NCI-H2029 treated with DMSO at 0.1 percent for 48 hours (cell line): ENCODE measurements around the gene SLC18A3.

Source experiments
- DNase-seq: peaks from one replicate; lab custom pipeline; 2025; lab: John Stamatoyannopoulos, UW

Gene SLC18A3

DNA sequence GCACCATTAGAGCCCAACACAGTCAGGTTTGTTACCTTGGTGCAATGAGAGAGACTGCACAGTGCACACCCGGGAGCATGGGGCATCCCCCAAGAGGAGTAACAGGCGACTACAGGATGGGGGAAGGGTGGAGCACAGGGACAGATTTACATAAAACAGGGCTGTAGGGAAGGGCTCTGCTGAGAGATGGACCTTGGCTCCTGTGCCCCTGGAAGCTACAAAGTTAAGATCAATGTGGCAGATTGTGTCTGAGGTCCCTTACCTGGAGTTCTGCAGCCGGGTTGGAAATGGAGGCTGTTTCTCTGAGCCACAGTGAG, 13.7 kb upstream of the SLC18A3 start:
- DNase-seq, result no peak

DNA sequence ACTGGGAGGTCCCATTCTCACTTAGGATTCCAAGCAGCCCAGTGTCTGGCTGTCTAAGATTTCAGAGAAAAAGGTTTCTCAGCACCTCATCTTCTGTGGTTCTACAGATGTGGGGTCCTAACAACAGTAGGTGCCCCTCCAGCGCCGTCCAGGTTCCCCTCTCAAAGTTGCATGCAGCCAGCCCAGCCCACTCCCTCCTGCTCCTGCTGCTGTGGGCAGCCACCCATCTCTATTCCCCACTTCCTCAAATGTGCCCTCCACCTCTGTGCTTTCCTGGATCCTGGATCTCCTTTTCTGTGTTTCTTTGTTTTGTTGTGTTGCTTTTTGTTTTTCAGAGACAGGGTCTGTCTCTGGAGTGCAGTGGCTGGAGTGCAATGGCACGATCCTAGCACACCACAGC, 13.3 kb upstream of the SLC18A3 start:
- DNase-seq, result no peak

DNA sequence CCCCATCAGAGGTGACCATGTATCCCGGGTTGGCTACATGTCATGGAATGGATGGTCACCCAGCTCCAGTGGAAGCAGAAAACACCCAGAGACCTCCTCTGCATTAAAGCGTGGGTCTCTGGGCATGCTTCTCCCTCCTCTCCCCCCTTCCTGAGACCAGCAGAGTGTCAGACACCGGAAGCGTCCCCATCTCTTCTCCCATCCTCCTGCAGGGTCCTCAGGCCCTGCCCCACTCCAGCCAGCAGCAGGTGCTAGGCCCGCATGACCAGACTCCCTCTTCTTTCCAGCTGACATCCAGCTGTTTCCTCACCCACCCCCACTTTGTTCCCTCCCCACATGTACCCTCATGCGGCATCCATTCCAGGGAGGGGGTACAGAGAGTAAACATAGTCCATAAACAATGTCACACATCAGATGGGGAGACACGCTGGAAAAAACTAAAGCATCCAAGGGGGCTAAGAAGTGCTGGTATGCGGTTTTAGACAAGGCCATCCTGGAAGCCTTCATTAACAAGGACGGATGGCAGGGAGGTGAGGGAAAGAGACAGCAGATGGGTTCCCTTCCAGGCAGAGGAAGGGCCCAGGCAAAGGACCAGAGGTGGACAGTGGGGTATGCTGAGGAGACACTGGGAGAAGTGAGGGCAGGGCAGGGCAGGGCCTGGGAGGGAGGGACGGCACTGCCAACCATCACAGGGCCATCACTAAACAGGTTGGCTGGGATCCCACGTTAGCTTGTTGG, 12.5 kb upstream of the SLC18A3 start:
- no peak for DNase-seq

DNA sequence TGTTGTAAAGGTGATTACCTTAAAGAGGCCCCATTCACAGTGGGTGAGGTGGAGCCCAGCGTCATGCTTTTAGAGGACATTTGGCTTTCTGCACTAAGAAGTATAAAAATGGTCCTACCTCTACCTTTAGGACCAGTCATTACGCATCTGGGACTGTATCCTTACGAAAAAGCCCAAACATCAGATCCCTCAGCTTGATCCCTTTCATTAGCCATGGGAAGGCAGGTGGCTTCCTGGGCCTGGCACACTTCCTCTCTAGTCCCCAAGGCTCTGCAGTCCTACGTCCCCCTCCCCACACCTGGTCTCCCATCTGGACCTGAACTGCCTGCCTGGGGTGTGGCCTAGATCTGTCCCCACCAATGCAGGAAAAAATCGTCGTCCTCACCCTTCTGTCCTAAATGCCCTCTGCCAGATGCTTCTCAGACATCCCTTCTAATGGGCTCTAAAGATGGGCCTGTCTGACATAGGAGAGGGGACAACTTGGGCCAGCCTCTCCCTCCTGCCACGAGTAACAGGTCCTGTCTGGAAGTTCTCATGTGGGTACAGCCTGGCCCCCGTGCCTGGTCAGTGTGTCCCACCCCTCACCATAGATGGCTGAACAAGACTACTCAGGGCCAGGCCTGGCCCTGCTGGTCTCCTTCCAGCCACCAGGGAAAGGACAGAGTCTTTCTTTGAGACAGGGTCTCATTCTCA, 11.8 kb upstream of the SLC18A3 start:
- no peak for DNase-seq

DNA sequence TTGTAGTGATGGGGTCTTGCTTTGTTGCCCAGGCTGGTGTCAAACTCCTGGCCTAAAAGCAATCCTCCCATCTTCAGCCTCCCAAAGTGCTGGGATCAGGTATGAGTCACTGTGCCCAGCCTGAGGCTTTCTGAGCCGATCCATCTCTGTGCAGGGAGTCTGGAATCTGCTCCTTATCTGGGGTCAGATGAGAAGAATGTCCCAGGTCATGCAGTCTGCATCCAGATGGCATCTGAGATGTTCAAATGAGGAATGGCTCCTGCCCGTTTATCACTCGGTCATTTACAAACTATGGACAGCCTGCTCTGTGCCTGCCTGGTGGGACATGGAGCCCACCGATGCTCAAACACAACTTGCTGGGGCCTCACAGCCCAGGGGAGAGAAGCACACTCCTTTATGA, 11.1 kb upstream of the SLC18A3 start:
- DNase-seq, result no peak

DNA sequence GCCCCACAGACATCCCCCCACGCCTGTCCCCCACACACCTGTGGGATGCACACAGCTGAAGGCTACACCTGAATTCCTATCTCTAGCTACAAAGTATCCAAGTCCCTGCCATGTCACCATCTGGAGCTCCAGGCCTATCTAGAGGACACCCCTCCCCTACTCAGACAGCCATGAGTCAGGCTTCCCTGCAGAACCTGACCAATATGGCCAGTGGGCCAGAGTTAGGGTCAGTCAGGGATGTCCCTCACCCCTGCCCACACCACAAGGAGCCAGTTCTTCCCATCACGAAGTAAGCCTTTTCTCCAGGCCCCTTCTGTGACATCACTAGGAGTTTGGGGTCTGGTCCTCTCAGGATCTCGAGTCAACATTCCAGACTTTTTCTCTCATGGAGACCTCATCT, 10.6 kb upstream of the SLC18A3 start:
- no peak for DNase-seq

DNA sequence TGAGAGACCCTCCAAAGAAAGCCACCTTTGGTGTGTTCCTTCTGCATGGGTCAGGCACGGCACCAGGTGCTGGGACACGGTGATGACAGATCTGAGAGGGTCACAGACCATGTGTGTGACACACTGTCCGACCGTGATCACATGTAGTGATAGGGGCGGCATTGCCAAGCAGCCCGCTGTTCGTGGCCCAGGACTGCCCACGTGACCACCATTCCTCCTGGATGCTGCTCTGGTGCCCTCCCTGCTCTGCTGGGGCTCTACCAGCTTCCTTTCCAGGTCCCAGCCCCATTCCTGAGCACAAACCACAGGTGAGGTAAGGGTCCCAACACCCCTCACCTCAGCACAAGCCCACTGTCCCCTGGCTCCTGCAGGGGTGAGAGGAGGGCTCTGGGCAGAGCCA, 10.1 kb upstream of the SLC18A3 start:
- DNase-seq, result no peak

DNA sequence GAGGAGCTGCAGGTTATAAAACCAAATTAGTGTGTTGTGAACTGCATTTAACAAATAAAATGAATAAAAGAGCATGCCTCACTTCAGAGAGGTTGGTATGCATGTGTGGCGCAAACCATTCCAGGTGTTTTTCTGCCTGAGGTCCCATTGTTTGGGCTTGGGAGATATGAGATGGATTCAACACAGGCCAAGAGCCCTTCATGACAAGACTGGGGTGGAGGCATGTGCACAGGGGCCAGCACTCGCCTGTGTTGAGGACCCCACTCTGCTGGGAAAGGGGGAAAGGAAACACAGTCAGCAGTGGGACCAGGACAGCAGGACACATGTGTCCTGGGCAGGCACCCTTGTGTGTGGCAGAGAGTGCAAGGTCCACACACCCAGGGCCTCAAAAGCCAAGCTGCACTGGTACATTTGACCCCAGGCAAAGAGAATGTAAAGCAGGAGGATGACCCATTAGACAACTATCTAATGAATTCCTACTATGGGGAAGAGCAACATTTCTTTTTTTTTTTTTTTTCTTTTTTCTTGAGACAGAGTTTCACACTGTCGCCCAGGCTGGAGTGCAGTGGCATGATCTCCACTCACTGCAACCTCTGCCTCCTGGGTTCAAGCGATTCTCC, 9.2 kb upstream of the SLC18A3 start:
- DNase-seq, result no peak

DNA sequence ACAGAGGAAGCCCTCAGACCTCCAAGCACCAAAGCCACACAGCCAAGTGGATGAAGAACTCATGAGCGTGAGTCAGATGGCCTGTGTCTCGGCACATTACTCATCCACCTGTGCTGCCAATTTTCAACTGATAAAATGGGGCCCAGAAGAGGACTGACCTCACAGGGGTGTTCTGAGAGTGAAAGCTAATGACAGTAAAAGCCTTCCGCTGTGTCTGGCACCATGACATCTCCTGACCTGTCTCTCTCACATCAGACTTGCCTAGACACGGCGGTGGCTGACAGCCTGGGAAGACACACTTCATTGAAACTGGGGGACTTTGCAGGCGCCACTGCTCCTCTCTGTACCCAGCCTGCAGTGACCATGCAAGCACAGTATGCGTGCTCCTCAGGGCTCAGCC, 8.3 kb upstream of the SLC18A3 start:
- no peak for DNase-seq

DNA sequence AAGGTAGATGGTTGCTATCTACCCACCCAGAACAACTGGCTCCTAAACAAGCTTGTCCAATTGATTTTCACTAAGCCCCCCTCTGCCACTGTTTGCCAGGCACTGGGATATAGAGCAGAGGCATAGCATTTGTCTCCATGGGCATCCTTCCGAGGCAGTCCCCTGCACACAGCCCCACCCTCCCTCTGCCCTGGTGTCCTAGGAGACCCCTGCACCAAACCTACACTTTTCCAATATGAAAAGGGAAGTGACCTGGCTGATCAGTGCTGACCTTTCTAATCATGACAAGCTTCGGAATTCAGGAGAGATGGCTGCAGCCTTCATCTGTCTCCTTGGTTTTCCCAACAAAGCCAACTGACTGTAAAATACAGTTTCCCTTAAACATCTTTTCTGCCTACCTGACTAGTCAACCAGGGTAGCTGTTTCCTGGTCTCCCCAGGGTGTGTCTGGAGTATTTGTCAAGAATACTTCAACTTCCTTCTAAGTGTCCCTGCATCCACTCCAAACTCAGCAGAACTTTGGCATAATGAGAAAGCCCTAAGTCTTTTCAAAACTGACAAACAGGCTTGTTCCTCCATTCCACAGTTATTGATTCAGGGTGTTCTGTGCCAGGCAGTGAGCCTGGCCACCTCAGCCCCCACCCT, 7.6 kb upstream of the SLC18A3 start:
- DNase-seq, result no peak

DNA sequence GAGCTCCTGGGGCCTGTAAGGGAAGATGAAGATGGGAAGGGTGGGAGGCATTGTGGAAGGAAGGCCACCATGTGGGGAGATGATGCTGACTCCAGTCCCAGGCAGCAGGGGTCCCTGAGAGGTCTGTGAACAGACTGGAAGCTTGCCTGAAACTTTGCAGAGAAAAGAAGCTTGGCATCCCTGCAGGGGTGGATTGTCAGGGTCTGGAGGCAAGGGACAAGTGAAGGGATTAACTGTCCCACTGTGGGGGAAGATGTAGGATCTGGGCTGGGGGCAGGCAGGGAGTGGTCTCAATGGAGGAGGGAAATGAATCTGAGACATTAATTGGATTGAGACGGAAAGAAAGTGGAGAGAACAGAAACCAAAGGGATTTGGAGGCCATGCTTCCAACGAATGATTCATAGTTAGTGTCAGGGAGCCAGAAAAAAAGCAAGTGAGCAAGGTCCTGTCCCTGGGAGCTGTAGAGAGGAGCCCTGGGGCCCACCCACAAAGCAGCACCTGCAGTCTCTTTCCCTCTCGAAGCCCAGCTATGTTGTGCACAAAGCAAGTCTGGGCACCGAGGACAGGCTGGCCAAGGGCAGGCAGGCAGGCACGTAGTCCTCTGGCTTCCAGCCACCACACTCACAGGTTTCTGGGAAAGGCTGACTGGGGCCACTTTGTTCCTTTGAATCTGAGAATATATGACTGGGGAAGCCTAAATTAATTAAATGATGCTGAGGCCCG, 4.7 kb upstream of the SLC18A3 start:
- DNase-seq, result no peak

DNA sequence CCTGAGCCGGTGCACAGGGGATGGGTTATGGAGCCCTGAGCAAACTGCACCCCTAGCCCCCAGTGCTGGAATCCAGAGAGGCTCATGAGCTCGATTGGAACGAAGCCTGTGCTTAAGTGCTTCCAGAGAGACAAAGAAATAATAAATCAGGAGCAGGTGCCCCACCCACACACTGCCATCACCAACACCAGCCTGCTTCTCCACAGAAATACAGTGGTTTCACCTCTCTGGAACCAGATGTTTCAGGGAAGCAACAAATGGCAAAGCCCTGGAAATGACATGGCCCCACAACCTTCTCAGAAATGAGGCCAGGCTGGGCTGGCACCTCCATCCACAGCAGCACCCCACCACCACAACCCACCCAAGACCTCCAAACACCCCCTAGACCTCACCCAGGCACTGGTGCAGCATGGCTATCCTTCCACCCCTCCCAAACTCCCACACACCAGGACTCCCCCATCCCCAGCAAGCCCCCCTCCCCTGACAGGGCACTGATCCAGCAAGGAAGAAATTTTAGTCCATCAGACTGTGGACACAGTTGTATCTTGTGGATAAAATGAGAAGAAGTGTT, 4.1 kb upstream of the SLC18A3 start:
- no peak for DNase-seq

DNA sequence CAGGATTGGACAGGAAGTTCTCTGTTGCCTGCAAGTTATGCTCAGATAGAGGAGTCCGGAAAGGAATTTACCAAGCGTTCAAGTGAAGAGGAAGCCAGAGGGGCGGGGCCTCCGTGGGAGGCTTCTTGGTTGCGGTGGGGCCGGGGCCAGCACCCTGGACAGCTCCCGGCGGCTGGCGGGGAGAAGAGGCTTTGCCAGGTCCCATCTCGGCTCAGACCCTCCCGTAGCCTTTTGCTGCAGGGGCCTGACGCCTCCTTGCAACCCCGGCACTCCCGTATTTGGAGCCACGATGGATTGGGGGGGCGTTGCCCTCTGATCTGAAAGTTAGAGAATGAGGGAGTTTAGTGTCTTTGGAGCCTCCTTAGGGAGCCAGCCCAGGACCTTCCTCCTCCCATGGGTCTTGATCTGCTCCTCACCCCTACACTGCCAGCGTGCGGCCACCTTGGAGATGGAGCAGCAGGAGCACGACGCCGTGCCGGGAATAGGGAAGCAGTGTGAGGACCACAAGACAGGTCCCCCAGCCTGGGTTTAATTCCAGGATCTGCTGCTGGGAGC, 3.1 kb upstream of the SLC18A3 start:
- DNase-seq, result no peak

DNA sequence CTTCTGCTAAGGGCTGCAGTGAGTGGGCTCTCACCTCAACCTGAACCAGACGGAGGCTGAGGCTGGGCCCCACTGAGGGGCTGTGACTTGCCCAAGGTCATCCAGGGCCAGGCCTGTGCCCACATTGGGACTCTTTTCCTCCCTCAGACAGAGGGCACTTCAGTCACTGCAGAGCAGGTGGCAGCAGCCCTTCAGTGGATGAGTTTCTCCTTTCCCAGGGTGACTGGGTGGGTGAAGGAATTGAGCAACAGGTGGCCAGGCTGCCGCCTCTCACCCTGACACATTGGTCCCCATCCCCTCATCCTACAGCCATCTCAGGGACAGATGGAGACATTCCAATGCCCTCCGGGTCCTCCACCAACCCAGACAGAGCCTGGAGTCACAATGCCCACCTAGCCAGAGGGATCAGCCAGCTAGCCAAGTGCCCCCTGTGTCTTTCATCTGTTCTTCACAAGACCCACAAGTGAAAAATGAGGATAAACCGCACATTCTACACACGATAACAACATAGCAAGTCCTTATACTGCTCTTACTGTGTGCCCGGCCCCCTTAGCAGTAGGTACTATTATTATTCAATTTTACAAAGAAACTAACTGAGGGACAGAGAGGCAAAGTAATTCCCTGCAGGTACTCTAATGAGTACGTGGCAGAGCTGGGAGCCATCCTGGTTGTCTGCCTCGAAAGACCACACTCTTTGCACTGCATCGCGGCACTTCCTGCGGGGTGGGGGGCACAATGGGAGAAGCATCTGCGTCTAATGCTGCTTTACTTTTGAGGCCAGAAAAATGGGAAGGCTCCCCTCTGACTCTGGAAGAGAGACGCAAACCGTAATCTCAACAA, 1.7 kb upstream of the SLC18A3 start:
- DNase-seq, result no peak

DNA sequence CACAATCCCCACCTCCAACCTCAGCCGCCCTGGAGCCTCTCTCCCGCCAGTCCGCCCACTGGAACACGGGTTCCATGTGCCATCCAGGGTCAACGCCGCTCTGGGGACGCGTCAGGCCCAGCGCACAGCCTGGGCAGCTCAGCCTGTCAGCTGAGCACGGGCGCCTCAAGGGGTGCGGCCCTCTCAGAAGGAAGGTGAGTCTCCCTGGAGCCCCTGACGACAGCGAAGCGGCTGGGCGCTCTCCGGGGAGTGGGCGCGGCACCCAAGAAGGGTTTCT, 1.2 kb upstream of the SLC18A3 start:
- no peak for DNase-seq

DNA sequence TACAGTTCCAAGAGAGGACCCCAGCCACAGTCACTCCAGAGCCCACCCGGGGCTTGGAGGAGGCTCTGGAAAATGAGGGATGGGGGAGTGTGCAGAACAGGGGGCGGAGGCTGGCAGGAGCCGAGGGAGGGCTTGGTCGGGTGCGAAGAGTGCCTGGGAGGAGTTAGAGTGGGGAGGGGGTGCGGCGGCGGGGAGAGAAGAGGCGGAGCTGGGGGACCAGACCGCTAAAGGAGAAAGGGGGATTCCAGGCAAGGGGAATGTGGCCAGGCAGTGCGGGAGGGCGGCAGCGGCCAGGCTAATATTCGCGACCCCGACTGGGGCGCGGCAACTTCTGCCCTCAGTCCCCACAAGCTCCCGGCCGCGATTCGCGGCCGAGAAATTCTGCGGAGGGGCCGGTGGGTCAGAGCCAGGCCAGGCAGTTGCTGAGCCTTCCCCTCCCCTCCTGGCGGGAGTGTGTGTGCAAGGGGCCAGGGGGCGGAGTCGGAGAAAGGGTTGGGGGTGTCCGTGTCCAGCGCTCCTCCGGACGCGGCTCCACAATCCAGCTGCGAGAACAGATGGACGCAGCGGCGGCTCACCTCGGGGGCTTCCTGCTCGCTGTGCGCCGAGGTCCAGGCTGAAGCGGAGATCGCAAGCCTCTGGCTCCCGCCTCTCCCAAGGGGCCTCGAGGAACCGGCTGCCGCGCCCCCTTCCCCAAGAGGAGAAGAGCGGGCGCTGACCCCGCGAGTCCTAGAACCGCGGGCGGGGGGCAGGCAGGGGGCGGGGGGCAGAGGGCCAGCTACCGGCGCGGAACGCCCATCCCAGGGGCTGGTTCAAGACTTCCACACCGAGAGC, 612 bp upstream of the SLC18A3 start:
- DNase-seq, result no peak

DNA sequence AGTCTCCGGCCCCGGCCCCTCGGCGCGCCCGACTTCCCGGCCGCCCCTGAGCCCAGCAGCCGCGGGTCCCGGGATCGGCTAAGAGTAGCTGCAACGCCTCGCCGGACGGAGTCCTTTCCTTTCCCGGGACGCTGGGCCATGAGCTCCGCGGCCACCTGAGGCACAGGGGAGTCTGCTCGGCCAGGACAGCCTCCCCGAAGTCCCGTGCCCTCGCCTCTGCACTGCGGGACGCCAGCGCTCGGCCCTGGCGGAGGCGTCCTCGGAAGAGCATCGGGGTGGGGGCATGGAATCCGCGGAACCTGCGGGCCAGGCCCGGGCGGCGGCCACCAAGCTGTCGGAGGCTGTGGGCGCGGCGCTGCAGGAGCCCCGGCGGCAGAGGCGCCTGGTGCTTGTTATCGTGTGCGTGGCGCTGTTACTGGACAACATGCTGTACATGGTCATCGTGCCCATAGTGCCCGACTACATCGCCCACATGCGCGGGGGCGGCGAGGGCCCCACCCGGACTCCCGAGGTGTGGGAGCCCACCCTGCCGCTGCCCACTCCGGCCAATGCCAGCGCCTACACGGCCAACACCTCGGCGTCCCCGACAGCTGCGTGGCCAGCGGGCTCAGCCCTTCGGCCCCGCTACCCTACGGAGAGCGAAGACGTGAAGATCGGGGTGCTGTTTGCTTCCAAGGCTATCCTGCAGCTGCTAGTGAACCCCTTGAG, 502 bp downstream of the SLC18A3 start:
- DNase-seq, result no peak

DNA sequence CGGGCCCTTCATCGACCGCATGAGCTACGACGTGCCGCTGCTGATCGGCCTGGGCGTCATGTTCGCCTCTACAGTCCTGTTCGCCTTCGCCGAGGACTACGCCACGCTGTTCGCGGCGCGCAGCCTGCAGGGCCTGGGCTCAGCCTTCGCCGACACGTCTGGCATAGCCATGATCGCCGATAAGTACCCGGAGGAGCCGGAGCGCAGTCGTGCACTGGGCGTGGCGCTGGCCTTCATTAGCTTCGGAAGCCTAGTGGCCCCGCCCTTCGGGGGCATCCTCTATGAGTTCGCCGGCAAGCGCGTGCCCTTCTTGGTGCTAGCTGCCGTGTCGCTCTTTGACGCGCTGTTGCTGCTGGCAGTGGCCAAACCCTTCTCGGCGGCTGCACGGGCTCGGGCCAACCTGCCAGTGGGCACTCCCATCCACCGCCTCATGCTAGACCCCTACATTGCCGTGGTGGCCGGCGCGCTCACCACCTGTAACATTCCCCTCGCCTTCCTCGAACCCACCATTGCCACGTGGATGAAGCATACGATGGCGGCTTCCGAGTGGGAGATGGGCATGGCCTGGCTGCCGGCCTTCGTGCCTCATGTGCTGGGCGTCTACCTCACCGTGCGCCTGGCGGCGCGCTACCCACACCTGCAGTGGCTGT, 1.2 kb downstream of the SLC18A3 start:
- DNase-seq, result no peak
